Uterus (tissue), 2 donors: ENCODE results near the gene HDAC7.

Experiments
- CTCF ChIP-seq, 4 experiments: fragments of 200-600 bp in 2 of 4; fragments of 450-650 bp in 2 of 4; sonication (generic) in 2 of 4; IDR thresholded peaks; one replicate each; pipeline ENCODE4 v1.5.1; 2016 to 2019; ENCODE audit warnings: antibody characterized with exemption in 4 of 4, mild to moderate bottlenecking in 2 of 4, moderate library complexity in 1 of 4
- POLR2A ChIP-seq, 2 donors: fragments of 450-650 bp; IDR thresholded peaks; one replicate each; pipeline ENCODE4 v1.6.1; 2016; ENCODE audit warnings: antibody characterized with exemption in 2 of 2, mild to moderate bottlenecking in 1 of 2, moderate library complexity in 1 of 2

DNA sequence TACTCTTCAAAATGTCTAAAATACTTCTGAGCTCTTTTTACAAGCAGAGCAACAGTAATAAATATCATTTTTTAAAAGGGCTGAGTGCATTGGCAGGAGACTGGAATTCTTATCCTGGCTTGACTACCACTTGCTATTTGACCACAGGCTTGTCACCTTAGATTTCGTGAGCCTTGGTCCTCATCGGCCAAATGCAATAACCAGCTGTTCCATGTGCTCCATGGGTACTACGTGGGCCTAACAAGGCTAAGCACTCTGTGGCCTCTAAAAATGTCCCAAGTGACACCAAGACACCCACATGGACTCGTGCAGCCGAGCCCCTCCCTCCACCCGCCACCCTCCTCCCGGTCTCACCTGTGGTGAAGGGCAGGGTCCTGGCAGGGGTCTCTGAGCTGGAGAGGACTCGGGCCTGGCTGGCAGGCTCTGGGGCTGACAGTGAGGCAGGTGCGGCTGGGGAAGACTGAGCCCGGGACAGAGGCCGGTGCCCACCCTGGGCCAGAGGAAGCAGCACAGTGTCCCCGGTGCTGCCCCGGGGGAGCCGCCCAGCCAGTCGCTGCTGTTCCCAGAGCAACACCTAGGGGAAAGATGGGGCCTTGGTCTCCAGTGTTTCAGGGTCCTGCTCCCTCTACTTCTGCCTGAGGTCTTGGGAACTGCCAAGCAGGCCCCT is 26.6 kb downstream of the HDAC7 start:
- no peak for TF ChIP-seq POLR2A (IDR thresholded peaks at IDR 0.05)
- TF ChIP-seq CTCF (IDR thresholded peaks at IDR 0.05): no peak
